ENCODE measurements around the gene IQCK. TPM values are rescaled to one million over a fixed set of nuclear protein-coding genes. Genes with fewer than 3 reads are reported as not detected.

The IQCK gene
- total RNA-seq, 6 donors from 2014 or later: 9.3 to 50.3 (median 18.3) TPM

GRCh38 chr16:19878757-19879156 lies 160.7 kb downstream of the IQCK start:
- peaks cover 2 to 12% (median 4%) of the 10 kb centered on the region in 4 donors for H3K4me1 ChIP-seq
- no peak overlapping the region for H3K4me3 ChIP-seq
- ATAC-seq (ENCODE audit: low FRiP score in 2 of 2) (no peak), DNase-seq (no peak)
- H3K27ac ChIP-seq: no peak overlapping the region
- no peaks in the 10 kb centered on the region for H3K9me3 ChIP-seq
- no peak for TF ChIP-seq POLR2A (IDR thresholded peaks at IDR 0.05)
- TF ChIP-seq POLR2AphosphoS5 (IDR thresholded peaks at IDR 0.05): no peak
- TF ChIP-seq EP300 (IDR thresholded peaks at IDR 0.05): no peak
- TF ChIP-seq, protein P1, sequence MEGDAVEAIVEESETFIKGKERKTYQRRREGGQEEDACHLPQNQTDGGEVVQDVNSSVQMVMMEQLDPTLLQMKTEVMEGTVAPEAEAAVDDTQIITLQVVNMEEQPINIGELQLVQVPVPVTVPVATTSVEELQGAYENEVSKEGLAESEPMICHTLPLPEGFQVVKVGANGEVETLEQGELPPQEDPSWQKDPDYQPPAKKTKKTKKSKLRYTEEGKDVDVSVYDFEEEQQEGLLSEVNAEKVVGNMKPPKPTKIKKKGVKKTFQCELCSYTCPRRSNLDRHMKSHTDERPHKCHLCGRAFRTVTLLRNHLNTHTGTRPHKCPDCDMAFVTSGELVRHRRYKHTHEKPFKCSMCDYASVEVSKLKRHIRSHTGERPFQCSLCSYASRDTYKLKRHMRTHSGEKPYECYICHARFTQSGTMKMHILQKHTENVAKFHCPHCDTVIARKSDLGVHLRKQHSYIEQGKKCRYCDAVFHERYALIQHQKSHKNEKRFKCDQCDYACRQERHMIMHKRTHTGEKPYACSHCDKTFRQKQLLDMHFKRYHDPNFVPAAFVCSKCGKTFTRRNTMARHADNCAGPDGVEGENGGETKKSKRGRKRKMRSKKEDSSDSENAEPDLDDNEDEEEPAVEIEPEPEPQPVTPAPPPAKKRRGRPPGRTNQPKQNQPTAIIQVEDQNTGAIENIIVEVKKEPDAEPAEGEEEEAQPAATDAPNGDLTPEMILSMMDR (IDR thresholded peaks at IDR 0.05): no peak
- no peaks in the 10 kb centered on the region for H3K36me3 ChIP-seq
- peaks cover 0 to 4% (median 2%) of the 10 kb centered on the region in 4 donors for H3K27me3 ChIP-seq
- WGBS, 2 donors: 91 to 93% methylated on average over 6 to 11 of the region's 11 CpGs

- WGBS, 2 donors: 79 to 88% methylated on average over 13 of the region's 13 CpGs
- H3K4me1 ChIP-seq: peaks cover 8 to 18% (median 9%) of the 10 kb centered on the region in 4 donors
Measured at GRCh38 chr16:19879241-19879792, 161.2 kb downstream of the IQCK start.

DNA sequence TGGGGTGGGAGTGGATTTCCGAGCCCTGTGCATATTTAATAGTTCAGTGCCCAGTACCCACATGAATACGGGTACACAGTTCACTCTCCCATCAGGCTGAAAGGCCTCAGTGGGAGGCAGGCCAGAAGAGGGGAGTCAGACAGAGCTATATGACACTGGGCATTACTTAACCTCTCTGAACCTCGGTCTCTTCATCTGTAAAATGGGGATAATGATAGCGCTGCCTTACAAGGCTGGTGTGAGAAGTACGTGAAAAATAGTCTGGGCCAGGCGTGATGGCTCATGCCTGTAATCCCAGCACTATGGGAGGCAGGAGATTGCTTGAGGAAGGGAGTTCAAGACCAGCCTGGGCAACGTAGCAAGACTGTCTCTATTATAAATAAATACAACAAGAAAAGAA lies 163.0 kb downstream of the IQCK start:
- WGBS, 2 donors: 95% methylated on average over 7 of the region's 7 CpGs

More at GRCh38 chr16:19879241-19879792, 161.2 kb downstream of the IQCK start:
- DNase-seq (no peak), ATAC-seq (ENCODE audit: low FRiP score in 2 of 2) (no peak)
- no peaks in the 10 kb centered on the region for H3K36me3 ChIP-seq
- H3K4me3 ChIP-seq: no peak overlapping the region
- no peak overlapping the region for H3K27ac ChIP-seq
- peaks cover 0 to 8% (median 4%) of the 10 kb centered on the region in 4 donors for H3K27me3 ChIP-seq
- no peak for TF ChIP-seq POLR2A (IDR thresholded peaks at IDR 0.05)
- TF ChIP-seq POLR2AphosphoS5 (IDR thresholded peaks at IDR 0.05): no peak
- TF ChIP-seq, protein P1 (IDR thresholded peaks at IDR 0.05): no peak
- TF ChIP-seq EP300 (IDR thresholded peaks at IDR 0.05): no peak
- no peaks in the 10 kb centered on the region for H3K9me3 ChIP-seq

GRCh38 chr16:19881783-19882182 lies 163.7 kb downstream of the IQCK start:
- ATAC-seq (ENCODE audit: low FRiP score in 2 of 2): no peak
- H3K4me1 ChIP-seq: peaks cover 24 to 39% (median 26%) of the 10 kb centered on the region in 4 donors
- H3K27me3 ChIP-seq: peaks cover 0 to 11% (median 9%) of the 10 kb centered on the region in 4 donors
- no peak overlapping the region for H3K4me3 ChIP-seq
- no peak for DNase-seq
- H3K36me3 ChIP-seq: no peaks in the 10 kb centered on the region
- TF ChIP-seq, protein P1 (IDR thresholded peaks at IDR 0.05): no peak
- TF ChIP-seq POLR2A (IDR thresholded peaks at IDR 0.05) (no peak), EP300 (IDR thresholded peaks at IDR 0.05) (no peak), POLR2AphosphoS5 (IDR thresholded peaks at IDR 0.05) (no peak)
- 79 to 80% methylated on average over 5 to 6 of the region's 6 CpGs for WGBS, 2 donors
- no peak overlapping the region for H3K27ac ChIP-seq
- no peaks in the 10 kb centered on the region for H3K9me3 ChIP-seq

More for the DNA sequence above, 163.0 kb downstream of the IQCK start:
- Histone ChIP-seq H3K27ac (no peak overlapping the region), H3K27me3 (peaks cover 0 to 11% (median 9%) of the 10 kb centered on the region in 4 donors), H3K4me3 (no peak overlapping the region), H3K36me3 (no peaks in the 10 kb centered on the region), H3K4me1 (peaks cover 22 to 33% (median 24%) of the 10 kb centered on the region in 4 donors), H3K9me3 (no peaks in the 10 kb centered on the region)
- DNase-seq (no peak), ATAC-seq (ENCODE audit: low FRiP score in 2 of 2) (no peak)
- TF ChIP-seq POLR2AphosphoS5 (IDR thresholded peaks at IDR 0.05) (no peak), POLR2A (IDR thresholded peaks at IDR 0.05) (no peak), EP300 (IDR thresholded peaks at IDR 0.05) (no peak)
- TF ChIP-seq, protein P1 (IDR thresholded peaks at IDR 0.05): no peak

GRCh38 chr16:19882186-19882585 lies 164.1 kb downstream of the IQCK start:
- H3K4me3 ChIP-seq: no peak overlapping the region
- 72 to 80% methylated on average over 7 to 9 of the region's 9 CpGs for WGBS, 2 donors
- no peaks in the 10 kb centered on the region for H3K9me3 ChIP-seq
- no peak for ATAC-seq (ENCODE audit: low FRiP score in 2 of 2)
- H3K27me3 ChIP-seq: peaks cover 0 to 11% (median 9%) of the 10 kb centered on the region in 4 donors
- H3K4me1 ChIP-seq: peaks cover 24 to 39% (median 26%) of the 10 kb centered on the region in 4 donors
- no peaks in the 10 kb centered on the region for H3K36me3 ChIP-seq
- no peak overlapping the region for H3K27ac ChIP-seq
- no peak for DNase-seq
- TF ChIP-seq POLR2AphosphoS5 (IDR thresholded peaks at IDR 0.05) (no peak), EP300 (IDR thresholded peaks at IDR 0.05) (no peak), POLR2A (IDR thresholded peaks at IDR 0.05) (no peak)
- TF ChIP-seq, protein P1 (IDR thresholded peaks at IDR 0.05): no peak

Data from upper lobe of left lung (tissue), 6 donors.